GM19193 (cell line): ENCODE results near the gene CDK5R1.
A peak's percentile ranks its signal among the peaks of the same experiment; 100 is the strongest.

ENCODE experiments used
- POLR2A ChIP-seq: IDR thresholded peaks from 4 replicates; pipeline ENCODE4 v1.6.1; 2011; ENCODE audit not compliant: insufficient read depth, insufficient read length; ENCODE audit errors: extremely low read depth

CDK5R1 gene

DNA sequence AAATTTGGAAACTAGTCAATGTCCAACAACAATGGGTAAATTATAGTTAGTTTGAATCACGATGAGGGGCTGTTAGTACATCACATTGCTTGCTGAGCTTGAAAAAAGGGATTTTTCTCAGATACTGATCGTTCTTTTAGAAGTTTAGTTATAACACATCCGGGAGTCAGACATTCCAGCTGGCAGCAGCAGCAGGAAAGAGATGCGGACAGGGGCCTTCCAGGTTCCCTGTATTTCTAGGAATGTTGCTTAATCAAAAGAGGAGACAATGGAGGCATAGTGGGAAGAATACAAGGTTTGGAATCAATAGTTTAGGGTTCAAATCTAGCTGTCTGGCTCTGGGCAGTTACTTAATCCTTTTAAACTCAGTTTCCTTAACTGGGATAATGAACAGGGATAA is 27.8 kb downstream of the CDK5R1 start:
- TF ChIP-seq POLR2A: no peak

DNA sequence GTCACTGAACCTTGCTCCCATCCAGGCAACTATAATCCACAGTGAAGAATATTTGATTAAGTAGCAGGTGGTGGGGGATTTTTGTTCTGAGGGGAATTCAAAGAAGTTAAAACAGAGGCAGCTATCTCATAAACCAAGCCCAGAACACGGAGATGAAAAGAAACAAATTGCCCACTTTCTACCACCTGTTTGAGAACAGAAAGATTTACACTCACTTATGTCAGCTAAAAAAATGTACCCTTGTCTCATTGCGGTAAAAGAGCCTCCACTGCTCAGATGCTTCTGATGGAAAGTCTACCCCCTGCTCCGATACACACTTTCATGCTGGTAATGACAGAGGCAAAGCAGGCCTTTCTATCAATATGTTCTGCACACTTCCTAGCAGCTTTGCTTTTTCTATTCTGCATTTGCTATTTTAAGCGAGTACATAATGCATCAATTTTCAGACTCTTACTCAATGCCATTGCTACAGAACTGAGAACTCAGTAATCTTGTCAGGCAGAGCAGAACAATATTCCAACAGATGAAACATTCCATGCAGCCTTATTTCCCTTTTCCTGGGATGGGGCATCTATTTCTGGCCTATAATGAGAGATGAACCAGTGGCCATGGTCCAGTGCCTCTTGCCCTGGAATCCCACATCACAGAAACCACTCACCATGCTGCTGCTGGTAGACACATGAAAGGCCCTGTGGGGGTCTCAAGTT is 29.0 kb downstream of the CDK5R1 start:
- TF ChIP-seq POLR2A: no peak

DNA sequence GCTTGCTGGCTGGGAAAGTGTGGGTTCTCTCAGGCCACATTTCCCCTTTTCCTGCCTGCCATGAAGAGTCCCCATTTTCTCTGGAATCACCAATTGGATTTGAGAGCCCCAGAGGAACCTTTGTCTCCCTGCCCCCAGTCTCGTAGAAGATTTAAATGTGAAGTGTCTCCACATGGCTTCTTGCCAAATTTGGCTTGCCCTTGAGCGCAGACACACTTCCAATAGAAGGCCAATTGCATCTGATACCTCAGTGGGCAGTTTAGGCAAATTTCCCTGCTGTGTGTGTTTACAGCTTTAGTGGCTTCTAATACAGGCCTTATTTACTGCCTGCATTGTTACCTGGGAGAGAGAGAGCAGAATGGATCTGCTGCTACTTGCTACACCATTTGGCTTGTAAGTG is 29.7 kb downstream of the CDK5R1 start:
- TF ChIP-seq POLR2A: no peak

DNA sequence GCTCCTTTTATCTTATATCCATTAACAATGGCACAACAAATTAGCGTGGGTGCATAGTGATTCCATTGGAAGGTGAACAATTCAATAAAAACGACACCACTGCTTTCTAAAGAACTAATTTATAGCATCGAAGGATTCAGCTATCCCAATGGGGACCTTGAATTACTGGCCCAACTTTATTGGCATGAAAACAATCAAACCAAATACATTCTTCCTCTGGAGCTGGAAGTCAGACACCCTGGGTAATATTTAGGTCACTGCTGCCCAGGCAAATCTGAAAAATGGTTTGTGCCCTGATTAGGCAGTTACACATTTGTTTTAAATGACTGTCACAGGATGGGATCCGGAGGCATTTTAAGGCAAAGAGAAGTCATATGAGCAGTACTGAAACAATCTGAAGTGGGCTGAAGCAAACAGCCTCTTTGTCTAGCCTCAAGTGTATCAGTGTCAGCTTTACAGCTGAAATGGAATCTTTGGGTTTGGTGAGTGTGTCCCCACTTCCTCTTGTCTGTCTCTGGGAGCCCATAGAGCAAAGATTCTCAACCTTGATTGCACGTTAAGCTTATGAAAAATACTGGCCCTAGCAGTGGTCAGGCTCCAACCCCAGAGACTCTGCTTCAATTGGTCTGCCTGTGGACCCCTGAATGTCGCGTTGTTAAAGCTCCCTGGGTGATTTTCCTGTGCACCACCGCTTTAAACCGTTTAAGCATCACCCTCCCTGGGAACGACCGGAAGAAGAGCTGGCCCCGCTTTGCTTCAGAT is 30.3 kb downstream of the CDK5R1 start:
- no peak for TF ChIP-seq POLR2A

DNA sequence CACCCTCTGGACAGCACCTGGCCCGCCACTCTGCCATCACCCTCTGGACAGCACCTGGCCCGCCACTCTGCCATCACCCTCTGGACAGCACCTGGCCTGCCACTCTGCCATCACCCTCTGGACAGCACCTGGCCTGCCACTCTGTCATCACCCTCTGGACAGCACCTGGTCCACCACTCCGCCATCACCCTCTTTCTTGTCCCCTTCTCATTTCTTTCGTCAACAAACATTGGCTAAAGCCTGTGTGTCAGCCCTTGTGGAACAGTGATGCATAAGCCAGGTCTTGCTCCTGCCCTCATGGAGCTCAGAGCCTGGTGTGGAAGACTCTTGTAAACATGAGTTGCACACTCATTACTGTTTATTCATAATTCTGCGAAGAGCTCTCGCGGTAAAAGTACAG is 31.2 kb downstream of the CDK5R1 start:
- no peak for TF ChIP-seq POLR2A

DNA sequence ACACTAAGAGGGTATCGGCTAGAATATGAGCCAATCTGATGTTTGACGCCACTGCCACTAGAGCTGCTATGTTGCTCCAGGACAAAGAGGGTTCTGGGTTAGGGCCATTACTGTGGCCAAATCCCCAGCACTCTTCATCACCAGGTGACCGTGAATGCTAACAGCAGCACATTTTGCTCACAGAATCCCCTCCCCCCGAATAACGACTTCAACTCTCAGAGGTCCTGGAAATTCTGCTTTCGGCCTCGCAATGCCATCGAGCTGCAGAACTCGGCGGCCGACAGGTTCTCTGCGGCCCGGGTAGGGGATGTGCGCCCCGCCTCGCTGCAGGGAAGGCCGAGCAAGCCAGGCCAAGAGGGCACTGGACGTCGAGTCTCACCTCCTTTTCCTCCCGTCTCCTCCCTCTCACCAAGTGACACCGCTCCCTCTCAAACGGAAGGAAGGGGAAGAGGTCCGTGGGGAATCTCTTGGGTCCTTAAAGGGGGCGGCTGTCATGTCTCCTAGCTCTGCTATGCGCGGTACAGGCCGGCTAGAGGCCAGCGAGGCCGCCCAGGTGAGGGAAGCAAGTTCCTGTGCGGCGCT is 31.9 kb downstream of the CDK5R1 start:
- no peak for TF ChIP-seq POLR2A

DNA sequence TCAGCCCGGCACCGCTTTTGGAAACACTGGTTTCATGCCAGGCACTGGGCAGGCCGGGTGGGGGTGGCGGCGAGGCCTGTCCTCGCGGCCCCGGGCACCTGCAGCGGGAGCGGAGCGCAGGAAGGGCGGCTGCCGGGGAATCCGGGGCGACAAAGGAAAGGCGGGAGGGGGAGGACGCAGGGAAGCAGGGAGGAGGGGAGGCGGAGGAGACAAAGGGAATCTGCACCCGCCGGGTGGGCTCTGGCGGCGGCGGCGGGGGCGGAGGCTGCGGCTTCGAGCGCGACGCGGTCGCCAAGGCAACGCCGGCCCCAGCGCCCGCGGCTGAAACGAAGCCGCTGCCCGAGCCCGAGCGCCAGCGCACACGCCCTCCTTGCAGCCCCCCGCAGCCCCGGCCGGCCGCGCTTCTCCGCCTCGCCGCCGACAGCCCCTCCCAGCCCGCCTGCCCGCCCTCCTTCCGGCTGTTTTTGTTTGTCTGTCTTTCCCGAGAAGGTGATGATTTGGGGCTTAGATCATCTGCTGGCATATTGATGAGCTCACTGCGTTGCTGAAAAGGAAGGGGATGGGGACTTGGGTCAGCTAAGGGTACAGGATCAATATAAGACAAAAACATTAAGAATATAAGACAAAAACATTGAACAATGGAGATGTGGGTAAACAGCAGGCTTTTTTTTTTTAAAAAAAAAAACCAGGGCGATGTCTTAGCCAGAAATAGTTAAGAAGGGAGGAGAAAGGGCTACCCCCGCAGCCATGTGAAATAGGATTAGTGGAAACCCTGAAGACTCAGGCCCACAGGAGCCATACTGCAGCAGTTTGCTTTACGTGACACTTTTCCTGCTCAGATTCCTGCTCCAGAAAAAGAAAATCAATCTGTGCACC is 32.7 kb downstream of the CDK5R1 start:
- peak; percentile 7 for TF ChIP-seq POLR2A

DNA sequence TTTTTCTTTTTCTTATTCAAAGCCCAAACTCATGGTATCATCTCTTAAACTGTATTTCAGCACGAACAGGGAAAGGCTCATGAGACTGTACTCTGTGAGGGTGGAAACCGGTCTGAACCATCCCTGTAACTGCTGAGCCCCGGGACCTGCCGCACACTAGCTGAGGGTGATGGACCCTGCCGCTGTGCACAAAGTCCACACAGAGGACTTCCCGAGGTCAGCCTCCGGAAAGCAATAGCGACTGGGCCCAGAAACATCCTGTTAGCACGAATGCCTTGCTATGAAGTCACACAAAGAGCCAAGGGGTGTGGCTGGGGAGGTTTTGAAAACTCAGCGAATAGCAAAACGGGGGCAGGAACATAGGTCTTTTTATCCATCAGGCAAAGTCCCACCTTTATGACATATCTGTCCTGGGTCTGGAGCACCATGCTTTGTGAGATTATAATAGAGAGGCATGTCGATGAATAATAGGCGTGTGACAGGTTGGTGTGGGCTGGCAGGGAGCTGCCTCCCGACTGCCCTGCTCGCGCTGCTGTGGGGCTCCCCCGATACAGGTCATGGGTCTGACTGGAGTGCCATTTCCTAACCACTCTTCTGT is 33.4 kb downstream of the CDK5R1 start:
- TF ChIP-seq POLR2A: peak; percentile 67

DNA sequence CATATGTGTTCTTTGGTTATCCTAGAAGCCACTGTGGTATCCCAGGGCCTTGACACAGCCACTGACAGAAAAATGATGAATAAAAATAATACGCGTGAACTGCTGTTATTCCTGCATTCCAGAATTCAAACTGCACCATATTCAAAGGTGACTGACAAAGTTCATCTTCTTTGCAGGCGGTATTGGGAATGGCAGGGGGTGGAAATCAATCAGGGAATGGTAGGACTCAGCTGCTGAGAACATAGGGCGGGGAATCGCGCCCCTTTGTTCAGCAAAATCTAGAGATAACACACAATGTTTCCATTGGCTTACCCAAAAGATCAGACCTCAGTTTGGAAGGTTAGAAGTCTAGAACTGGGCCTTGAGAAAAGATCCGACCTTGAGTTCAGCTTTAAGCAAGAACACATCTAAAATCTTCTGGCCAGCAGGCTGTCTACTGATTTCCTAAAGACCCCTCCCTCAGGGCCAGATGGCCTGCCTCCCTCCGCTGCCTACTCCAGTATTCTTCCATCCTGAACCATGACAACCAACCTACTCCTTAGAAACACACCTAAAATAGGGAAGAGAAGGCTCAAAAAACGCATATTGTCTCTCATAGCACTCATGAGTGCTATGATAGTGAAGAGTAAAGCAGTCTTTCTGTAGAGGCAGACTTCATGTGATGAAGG is 34.1 kb downstream of the CDK5R1 start:
- no peak for TF ChIP-seq POLR2A

DNA sequence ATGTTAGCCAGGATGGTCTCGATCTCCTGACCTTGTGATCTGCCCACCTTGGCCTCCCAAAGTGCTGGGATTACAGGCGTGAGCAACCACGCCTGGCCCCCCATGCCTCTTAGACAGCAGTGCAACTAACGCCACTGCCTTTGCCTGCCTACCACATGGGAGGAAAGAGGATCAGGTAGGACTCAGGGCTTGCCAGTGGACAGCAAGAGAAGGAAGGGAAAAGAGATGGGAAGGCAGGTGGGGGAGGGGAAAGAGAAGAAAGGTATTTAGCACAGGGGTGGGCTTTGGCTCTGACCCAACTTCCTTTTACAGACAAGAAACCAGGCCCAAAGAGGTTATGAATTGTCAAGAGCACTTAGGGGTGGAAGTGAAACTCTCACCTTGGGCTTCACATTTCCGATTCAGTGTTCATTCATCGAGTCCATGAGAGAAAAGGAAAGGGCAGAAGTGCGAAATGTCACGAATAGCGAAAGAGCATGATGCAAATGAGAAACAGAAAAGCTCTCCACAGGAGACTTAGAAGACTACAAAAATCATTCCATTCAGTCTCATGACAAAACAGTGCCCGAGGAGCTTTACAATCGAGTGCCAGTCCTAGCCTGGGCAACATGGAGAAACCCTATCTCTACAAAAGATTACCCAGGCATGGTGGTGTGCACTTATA is 36.4 kb downstream of the CDK5R1 start:
- peak; percentile 47 for TF ChIP-seq POLR2A

DNA sequence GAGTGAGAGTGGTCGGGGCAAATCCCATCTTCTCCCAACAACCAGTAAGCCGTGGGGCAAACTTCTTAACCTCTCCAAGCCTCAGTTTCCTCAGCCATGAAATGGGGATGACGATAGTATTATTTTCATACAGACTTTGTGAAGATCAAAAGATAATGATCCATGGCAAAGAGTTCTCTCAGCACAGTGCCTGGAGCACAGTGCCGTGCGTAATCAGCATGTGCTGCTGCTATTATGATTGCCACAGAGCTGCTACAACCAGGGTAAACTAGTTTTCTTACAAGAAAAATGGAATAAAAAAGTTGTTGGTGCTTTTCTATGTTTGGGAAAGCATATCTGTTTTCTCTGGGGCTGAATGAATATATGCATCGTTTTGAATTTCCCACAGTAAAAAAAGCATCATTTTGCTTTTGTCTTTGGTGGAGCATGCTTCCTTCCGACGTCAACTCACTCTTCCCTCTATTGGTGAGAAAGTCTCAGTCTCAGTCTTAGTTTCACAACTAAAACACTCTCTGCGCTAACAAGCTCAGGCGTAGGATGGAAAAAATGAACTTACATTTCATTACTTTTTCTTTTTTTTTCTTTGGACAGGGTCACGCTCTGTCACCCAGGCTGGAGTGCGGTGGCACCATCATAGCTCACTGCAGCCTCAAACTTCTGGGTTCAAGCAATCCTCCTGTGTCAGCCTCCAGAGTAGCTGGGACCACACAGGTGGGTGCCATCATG is 37.2 kb downstream of the CDK5R1 start:
- no peak for TF ChIP-seq POLR2A

DNA sequence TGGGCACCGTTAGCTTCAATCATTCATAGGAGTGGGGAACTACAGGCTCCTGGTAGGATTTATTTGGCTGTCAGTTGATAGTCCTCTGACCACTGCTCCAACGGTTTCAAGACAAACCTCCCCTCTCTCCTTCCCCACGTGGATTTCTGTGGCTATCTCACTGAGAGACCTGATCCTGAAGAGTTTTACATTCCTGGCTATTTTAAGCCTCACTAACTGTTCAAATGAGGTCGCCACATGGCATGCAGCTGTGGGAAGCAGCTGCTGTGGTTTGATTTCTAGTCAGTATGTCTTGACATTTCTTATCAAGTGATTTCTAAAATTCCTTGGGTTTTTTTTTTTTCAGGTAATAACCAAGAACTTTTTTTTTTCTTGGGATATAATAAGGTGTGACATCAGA is 38.3 kb downstream of the CDK5R1 start:
- TF ChIP-seq POLR2A: no peak

DNA sequence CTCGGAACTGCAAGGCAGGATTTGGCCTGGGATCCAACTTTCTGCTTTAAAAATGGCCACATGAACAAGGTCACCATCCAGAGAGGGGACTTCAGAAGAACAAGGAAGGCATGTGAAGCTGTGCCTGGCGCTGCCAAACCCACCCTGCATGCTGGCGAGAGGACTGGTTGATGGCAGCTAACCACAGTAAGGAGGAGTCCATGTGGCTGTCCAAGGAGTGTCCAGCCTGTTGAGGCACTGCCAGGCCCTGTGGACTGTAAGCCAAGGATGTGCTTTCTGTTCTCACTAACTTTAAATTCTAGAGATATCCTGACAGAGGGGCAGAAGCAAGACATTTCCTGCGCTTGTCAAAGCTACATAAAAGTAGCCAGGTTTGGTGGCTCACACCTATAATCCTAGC is 40.4 kb downstream of the CDK5R1 start:
- TF ChIP-seq POLR2A: no peak
